OCI-LY3 (cell line): ENCODE data around the gene ARHGAP24.

Experiments used
- CTCF ChIP-seq: fragments of 200-600, 300-600 bp; sonication (generic); IDR thresholded peaks from 2 replicates; pipeline ENCODE4 v1.5.1; 2014; ENCODE audit warnings: antibody characterized with exemption, low read length, low read depth
- EZH2phosphoT487 ChIP-seq: fragments of 200-600 bp; shearing (Covaris generic); IDR thresholded peaks from 2 replicates; pipeline ENCODE4 v1.6.1; 2018; ENCODE audit warnings: antibody characterized with exemption, mixed run types, low read depth

GRCh38 chr4:85798012-85798770 is 323.2 kb downstream of the ARHGAP24 start:
- TF ChIP-seq CTCF (no peak), EZH2phosphoT487 (no peak)
